ENCODE results near the gene DOC2A. TPM values are rescaled to one million over a fixed set of nuclear protein-coding genes. Genes with fewer than 3 reads are reported as not detected.

DOC2A gene
- total RNA-seq, 1 donor from 2014 or later: 0.35 TPM

DNA sequence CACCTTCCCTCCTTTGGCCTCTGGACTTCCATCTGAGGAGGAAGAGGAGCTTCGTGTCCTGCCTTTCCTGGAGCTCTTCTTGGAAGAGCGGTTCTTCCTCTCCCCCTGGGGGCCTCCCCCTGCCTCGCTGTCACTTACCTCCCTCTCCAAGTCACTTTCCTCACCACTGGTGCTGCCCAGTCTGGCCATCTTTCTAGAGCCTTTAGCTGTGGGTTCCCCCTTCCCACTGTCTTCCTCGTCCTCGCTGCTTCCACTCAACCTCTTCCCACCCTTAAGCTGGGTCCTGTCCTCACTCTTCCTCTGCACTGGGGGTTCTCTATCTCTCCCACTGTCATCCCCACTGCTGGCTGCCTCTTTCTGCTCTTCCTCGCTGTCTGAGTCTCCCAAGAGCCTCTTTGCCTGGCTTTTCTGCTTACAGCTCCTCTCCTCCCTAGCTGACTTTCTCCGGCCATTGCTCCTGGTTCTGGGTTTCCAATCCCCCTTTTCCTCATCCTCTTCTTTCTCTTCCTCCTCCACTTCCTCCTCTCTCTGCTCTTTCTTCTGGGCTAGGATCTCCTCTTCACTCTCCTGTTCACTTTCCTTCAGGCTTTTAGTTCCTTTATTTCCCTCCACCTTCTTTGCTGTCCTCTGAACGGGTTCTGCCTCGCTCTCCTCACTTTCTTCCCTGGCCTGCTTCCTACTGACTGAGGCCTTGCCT, 16.8 kb downstream of the DOC2A start:
- DNase-seq (ENCODE audit: missing footprints) (no peak), ATAC-seq (no peak)
- intact Hi-C loops (cut with DNase I): loop anchor here (2.0 kb wide), 1 partner anchor 17 kb away; no protein-coding TSS in a partner anchor

DNA sequence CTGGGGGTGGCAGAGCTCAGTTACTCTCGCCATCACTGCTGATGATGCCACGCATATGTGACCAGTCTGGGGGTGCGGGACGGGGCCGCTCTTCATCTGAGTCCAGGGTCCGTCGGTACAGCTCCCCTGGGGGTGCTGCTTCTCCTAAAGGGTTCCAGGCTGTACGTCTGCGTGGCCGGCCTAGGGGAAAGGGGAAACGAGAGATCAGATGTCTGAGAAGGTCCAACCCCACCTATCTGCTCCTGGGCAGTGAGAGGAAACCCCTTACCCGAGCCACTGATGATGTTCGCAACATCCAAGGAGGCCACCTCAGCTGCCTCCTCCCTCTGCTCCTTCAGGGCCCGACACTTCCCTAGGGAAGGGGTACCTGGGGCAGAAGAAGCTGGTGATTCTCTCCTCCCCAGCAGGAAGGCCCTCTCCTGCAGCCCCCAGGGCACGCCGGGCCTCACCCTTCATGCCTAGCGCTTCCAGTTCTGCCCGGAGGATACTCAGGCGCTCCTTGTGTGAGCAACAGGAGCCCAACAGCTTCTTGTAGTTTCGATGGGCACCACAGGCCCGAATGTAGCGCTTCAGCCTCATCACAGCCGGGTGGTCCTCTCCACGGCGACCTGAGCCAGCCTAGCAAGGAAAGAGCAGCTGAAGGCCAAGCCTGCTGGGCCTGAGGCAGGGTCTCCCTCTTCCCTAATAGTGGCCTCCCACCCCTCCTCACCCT, 17.5 kb downstream of the DOC2A start:
- DNase-seq (ENCODE audit: missing footprints) (peak; percentile 53), ATAC-seq (no peak)
- intact Hi-C loops (cut with DNase I): no loop called here

DNA sequence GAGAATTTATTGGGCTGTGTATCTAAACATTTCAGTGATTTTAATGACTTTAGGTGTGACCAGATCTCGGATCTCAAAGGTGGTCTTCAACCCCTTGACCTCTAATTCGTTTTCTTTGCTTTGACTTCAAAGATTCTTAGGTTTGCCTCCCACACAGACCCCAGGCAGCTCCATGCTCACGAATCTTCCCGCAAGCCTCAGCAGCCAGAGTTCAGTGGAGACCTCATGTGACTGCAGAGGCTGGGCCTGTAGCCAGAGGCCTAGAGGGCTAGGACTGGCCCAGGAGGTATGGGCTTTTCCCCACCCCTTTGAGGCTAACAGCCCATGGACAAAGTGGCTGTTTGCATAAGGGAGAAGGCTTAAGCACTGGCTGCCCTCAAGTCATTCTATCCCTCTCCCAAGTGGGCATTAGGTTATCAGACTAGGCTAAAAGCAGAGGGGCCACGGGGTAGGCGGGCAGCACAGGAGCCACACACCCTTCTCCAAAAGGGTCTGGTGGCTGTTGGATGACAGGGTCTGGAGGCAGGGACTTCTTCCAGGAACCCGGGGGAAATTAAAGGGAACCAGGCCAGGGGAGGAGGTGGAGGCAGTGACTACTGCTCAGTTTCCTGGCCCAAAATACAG, 18.4 kb downstream of the DOC2A start:
- intact Hi-C loops (cut with DNase I): no loop called here
- no peak for DNase-seq (ENCODE audit: missing footprints)

GRCh38 chr16:29991571-29991904, 19.3 kb downstream of the DOC2A start:
- DNase-seq (ENCODE audit: missing footprints) (peak; percentile 28), ATAC-seq (no peak)
- intact Hi-C loops (cut with DNase I): no loop called here

More for the DNA sequence above, 18.4 kb downstream of the DOC2A start:
- no peak for ATAC-seq

- no peak for DNase-seq (ENCODE audit: missing footprints)
- intact Hi-C loops (cut with DNase I): no loop called here
- no peak for ATAC-seq
Measured at GRCh38 chr16:29990883-29991570, 19.8 kb downstream of the DOC2A start.

DNA sequence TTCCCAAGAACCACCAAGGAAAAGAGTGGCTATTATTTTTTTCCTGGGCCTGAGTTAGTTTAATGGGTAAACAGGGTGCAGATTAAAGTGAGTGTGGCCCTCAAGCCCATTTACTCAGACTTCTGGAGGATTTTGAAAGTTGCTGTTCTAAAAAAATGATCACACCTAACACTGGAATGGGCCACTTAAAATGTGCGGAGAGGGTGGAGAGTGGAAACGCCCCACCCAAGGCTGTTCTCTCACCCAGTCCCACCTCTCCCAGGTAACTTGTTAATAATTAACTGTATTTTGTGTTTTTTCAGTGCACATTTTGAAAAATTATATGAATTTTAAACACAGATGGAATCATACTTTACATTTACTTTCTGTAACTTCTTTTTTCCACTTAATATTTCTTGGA, 20.8 kb downstream of the DOC2A start:
- ATAC-seq (no peak), DNase-seq (ENCODE audit: missing footprints) (no peak)
- intact Hi-C loops (cut with DNase I): no loop called here

DNA sequence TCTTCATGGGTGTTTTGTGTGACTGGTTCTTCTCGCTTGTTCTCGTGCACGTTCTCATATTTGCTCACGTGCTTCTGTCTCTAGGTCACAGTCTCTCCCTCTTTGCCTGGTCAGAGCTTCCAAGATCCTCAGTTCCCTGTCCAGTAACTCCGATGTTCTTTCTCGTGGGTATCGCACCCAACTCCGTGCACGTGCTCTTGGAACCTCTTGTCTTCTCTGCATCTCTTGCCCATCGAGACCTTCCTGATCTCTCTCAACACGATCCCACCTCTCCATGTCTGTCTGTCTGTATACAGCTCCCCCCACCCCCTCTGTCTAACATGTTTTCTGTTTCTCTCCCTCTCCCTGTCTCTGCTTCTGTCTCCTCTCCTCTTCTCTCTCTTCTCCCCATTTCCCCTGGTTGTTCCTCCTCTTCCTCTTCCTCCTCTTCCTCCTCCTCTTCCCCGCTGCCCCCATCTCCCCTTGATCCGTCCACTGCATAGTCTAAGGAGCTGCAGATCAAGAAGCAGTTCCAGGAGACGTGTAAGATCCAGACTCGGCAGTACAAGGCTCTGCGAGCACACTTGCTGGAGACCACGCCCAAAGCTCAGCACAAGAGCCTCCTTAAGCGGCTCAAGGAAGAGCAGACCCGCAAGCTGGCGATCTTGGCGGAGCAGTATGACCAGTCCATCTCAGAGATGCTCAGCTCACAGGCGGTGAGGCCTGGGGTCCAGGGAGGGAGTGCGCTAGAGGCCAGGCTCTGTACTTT, 21.5 kb downstream of the DOC2A start:
- no peak for ATAC-seq
- intact Hi-C loops (cut with DNase I): no loop called here
- DNase-seq (ENCODE audit: missing footprints): no peak

- intact Hi-C loops (cut with DNase I): no loop called here
- DNase-seq (ENCODE audit: missing footprints) (peak; percentile 32), ATAC-seq (no peak)
Measured at GRCh38 chr16:29988346-29989075, 22.3 kb downstream of the DOC2A start.

- ATAC-seq: no peak
- intact Hi-C loops (cut with DNase I): no loop called here
- DNase-seq (ENCODE audit: missing footprints): peak; percentile 41
Measured at GRCh38 chr16:29987371-29988085, 23.3 kb downstream of the DOC2A start.

DNA sequence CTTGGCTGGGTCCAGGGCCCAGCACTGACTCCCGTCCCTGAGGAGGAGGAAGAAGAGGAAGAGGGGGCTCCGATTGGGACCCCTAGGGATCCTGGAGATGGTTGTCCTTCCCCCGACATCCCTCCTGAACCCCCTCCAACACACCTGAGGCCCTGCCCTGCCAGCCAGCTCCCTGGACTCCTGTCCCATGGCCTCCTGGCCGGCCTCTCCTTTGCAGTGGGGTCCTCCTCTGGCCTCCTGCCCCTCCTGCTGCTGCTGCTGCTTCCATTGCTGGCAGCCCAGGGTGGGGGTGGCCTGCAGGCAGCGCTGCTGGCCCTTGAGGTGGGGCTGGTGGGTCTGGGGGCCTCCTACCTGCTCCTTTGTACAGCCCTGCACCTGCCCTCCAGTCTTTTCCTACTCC, 23.9 kb downstream of the DOC2A start:
- no peak for ATAC-seq
- no peak for DNase-seq (ENCODE audit: missing footprints)
- intact Hi-C loops (cut with DNase I): no loop called here

- no peak for ATAC-seq
- DNase-seq (ENCODE audit: missing footprints): no peak
- intact Hi-C loops (cut with DNase I): no loop called here
Measured at GRCh38 chr16:29986231-29986630, 24.6 kb downstream of the DOC2A start.

GRCh38 chr16:29985271-29985811, 25.5 kb downstream of the DOC2A start:
- intact Hi-C loops (cut with DNase I): loop anchor here (1.0 kb wide), 1 partner anchor 11 kb away; no protein-coding TSS in a partner anchor
- DNase-seq (ENCODE audit: missing footprints) (peak; percentile 32), ATAC-seq (no peak)

- ATAC-seq: no peak
- no peak for DNase-seq (ENCODE audit: missing footprints)
- intact Hi-C loops (cut with DNase I): loop anchor here (1.0 kb wide), 1 partner anchor 10 kb away; no protein-coding TSS in a partner anchor
Measured at GRCh38 chr16:29984764-29985147, 26.1 kb downstream of the DOC2A start.

DNA sequence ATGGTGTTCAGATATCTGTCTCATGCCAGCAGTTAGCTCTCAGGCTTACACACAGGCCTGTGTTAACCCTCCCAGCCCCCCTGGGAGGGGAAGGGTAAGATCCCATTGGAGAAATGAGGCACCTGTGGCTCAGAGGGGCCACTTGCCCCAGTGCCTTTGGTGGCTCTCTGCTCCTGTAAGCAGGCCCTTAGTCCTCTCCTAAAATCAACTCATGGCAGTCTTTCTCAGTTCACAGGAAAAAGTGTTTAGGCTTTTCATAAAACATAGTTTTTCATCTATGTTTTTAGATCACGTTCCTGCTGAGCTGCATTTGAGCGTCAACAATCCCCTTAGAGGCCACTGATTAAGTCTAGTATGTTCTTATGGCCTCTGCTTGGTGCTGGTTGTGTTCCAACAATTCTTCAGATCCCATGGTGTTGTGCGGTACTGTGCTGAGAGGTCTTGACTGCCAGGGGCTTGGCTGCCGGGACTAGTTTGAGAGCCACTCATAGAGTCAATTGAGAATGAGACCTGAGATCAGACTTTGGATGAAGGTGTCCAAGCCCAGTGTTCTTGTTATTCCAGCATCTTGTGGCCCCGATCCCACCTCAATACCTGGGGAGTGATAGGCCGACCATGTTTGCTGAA, 26.6 kb downstream of the DOC2A start:
- intact Hi-C loops (cut with DNase I): no loop called here
- ATAC-seq (no peak), DNase-seq (ENCODE audit: missing footprints) (no peak)

DNA sequence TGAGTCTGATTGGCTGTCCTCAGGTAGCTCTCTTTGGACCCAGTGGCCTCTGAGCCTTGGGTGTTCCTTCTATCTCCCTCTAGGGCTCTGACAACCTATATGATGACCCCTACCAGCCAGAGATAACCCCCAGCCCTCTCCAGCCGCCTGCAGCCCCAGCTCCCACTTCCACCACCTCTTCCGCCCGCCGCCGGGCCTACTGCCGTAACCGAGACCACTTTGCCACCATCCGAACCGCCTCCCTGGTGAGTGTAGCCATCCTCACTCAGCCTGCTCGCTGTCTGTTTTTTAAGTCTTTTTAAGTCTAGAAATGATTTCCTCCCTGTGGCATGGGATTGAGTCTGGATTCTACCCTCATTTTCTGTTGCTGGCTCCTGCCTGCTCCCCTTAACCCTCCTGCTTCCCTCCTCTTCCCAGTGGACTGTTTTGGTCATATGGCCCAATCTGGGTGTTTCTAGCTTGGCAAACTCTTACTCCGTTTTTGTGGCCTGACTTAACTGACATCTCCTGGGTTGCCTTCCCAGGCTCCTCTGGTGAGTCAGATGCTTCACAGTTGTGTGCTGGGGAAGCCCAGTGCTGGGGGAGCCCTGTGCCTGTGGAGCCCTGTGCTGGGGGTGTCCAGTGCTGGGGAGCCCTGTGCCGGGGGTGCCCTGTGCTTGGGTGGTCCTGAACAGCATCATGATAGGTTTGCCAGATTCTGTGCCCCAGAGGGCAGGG, 27.2 kb downstream of the DOC2A start:
- intact Hi-C loops (cut with DNase I): no loop called here
- ATAC-seq (no peak), DNase-seq (ENCODE audit: missing footprints) (no peak)
